GM12872 (cell line): ENCODE data around the gene MIEF1.

ENCODE experiments used
- TF ChIP-seq, protein P1 (sequence below): IDR thresholded peaks from 3 replicates; pipeline ENCODE4 v1.5.1; 2011; ENCODE audit warnings: low read depth, mild to moderate bottlenecking, low read length, moderate library complexity; ENCODE audit not compliant: insufficient read depth

Gene MIEF1

DNA sequence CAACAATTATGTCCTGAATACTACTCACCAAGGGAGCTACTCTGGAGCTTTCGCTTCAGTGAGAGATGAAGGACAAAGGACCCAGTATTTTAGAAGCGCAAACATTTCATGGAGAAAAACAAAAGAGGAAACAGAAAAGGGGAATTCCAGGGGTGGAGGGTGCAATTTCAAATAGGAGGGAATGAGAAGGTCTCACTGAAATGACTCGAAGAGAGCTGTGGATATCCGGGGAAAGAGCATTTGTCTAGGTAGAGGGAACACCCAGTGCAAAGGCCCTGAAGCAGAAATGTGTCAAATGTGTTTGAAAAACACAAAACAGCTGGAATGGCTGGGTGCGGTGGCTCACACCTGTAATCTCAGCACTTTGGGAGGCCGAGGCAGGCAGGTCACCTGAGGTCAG lies 28.0 kb downstream of the MIEF1 start:
- TF ChIP-seq, protein P1, sequence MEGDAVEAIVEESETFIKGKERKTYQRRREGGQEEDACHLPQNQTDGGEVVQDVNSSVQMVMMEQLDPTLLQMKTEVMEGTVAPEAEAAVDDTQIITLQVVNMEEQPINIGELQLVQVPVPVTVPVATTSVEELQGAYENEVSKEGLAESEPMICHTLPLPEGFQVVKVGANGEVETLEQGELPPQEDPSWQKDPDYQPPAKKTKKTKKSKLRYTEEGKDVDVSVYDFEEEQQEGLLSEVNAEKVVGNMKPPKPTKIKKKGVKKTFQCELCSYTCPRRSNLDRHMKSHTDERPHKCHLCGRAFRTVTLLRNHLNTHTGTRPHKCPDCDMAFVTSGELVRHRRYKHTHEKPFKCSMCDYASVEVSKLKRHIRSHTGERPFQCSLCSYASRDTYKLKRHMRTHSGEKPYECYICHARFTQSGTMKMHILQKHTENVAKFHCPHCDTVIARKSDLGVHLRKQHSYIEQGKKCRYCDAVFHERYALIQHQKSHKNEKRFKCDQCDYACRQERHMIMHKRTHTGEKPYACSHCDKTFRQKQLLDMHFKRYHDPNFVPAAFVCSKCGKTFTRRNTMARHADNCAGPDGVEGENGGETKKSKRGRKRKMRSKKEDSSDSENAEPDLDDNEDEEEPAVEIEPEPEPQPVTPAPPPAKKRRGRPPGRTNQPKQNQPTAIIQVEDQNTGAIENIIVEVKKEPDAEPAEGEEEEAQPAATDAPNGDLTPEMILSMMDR = no peak

DNA sequence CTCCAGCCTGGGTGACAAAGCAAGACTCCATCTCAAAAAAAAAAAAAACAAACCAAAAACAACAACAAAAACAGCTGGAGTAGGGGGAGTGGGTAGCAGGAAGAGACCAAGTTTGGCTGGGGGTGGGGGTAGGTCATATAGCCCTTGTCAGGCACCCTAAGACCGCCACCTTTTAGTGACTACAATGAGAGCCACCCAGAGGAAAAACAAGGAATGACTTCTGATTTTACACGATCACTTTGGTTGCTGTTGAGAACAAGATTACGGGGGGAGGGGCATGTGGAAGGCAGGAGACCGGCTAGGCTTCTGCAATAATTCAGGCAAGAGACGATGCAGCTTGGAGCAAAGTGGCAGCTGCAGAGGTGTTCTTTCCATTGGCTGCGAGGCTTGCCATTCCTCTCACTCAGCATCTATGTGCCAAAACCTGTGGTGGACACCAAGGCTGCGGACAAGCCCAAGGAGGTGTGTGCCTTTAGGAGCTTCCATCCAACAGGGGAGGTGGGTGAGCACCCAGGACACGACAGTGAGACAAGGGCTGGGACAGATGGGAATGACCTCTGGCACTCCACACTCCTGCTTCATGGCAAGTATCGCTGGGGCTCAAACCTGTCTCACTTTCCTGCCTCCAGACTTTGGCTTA lies 28.7 kb downstream of the MIEF1 start:
- TF ChIP-seq, protein P1 = peak; percentile 39; the same call in 1 of the 3 replicates

DNA sequence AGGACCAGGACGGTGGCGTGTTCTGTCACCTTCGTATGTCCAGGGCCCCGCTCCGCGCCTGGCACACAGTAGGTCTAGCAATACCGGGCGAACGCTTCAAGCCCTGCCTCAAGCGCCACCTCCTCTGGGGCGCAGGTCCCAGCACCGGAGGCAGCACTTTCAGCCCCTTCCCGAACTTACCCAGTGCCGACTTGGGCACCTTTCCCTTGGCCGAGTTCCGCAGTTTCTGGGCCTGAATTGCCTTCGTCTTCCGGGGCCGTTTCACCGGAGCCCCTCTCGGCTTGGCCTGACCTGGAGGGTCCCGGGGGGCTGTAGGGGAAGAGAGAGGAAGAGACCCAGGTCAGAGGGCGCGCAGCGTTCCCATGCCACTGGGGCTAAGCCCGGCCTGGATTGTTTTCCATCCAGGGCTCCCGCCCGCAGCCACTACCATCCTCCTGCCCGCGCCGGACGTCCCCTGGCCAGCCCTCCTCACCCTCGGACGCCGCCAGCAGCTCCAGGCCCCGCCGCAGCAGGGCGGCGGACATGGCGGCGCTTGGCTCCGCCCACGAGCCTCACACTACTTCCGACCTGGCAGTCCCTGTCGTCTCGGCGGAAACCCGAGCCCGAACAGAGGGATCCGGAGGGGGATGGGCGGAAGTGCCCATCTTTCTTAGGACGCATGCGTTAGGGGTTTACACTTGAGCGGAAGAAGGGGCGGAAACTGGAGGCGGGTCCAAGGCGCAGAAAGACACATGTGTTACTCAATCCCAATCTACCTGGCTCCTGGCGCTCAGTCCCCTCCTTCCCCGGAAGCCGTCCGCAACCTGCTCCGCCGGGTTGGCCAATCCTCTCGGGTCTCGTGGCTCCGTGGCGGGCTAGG lies 30.4 kb downstream of the MIEF1 start, which contains the start of gene RPS19BP1:
Gene RPS19BP1 (minus strand): TSS at position 534 of the 859 bp plus-strand sequence. CDS start 10 bp downstream, at position 524.
- TF ChIP-seq, protein P1 = no peak

DNA sequence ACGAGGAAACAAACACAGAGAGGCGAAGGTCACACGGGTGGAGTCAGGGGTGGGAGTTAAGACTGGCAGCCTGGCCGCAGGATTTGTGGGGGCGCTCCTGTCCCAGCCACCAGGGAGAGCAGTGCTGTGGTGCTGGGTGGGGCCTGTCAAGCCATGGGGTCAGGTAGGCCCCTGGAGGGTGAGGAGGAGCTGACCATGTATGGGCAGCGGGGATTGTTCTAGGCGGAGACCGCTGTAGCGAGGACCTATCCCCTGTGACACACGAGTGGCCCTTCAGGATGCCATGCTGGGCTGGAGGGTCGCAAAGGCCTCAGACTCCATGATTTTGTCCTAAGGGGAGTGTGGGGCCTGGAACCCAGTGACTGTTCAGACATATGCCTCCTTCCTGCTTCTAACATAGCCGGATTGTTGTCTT lies 32.0 kb downstream of the MIEF1 start:
- TF ChIP-seq, protein P1 = no peak

DNA sequence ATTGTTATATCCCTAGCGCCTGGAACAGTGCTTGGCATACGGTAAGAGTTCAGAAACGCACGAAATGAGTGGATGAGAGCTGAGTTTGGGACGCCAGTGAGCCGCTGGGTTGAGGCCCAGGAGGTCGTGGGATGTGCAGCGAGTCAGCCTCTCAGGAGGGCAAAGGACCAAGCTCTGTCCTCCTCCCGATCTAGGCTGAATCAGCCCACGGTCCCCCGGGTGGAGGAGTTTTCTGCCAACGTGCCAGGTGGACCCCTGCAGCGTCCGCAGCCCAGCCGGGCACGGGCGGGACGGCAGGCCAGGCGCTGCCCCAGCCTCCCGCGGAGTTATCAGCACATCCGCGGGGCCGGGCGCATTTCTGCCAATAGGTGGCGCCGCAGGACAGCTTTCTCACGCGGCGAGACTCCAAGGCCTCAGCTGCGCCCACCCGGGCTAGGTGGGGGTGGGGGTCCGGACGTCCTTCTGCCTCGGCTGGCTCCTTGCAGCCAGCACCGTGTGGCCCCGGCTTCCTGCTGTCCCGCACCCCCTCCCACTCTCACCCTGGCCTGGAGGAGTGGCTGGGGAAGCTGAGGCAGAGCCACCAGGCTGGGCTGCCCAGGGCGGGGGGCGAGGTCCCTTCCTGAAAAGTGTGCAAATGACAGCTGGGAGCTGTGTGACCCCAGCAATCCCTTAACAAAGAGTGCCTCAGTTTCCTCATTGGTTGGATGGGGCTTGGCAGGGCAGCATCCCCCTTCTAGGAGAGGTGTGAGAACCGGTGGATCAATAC lies 32.7 kb downstream of the MIEF1 start:
- TF ChIP-seq, protein P1 = peak; percentile 79

DNA sequence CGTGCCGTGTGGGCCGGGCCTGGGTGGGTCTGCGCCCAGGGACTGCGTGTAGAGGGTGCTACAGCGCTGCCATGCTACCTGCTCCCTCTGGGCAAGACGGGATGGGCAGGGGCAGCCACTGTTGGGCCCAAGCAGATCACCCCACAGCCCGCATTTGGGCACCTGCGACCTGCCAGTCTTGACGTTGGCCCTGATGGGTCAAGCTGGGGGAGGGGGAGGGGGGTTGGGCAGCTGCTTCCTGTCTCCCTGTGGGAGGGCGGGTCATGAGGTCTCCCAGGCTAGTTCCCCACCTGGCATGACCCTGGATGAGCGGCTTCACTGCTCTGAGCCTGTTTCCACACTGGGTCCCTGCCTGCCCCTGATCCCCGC lies 33.3 kb downstream of the MIEF1 start:
- TF ChIP-seq, protein P1 = no peak
